Thyroid gland (tissue), 4 donors: ENCODE data around the gene IFIT3.

Experiments used
- POLR2A ChIP-seq, 2 donors: fragments of 450-650 bp; IDR thresholded peaks; one replicate each; pipeline ENCODE4 v1.6.1; 2017; ENCODE audit warnings: antibody characterized with exemption in 2 of 2, mild to moderate bottlenecking in 2 of 2, moderate library complexity in 1 of 2
- TF ChIP-seq, protein P1 (sequence below), 6 experiments: fragments of 200-600 bp in 3 of 6; fragments of 450-650 bp in 3 of 6; sonication (generic) in 3 of 6; IDR thresholded peaks; one replicate each; pipeline ENCODE4 v1.5.1; 2016 to 2019; ENCODE audit warnings: antibody characterized with exemption in 6 of 6, mild to moderate bottlenecking in 2 of 6, inconsistent platforms in 1 of 6, moderate library complexity in 1 of 6

DNA sequence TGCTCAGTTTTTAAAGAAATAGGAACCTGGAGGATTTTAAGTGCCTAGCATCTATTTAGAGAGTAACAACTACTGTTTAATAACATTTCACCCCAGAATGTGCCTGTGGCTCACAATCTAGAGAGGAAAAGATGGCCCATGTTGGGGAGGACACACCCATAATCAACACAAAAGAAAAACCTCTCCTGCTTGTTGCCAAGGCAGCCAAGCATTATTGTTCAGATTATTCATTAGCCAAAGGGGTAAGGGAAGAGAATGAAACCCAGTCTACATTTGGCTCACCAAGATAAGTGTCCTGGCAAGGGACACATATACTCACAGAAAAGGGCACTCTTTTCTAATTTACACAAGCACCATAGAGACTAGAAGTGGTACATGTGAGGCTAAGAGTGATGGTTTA is 32.4 kb downstream of the IFIT3 start:
- TF ChIP-seq, protein P1, sequence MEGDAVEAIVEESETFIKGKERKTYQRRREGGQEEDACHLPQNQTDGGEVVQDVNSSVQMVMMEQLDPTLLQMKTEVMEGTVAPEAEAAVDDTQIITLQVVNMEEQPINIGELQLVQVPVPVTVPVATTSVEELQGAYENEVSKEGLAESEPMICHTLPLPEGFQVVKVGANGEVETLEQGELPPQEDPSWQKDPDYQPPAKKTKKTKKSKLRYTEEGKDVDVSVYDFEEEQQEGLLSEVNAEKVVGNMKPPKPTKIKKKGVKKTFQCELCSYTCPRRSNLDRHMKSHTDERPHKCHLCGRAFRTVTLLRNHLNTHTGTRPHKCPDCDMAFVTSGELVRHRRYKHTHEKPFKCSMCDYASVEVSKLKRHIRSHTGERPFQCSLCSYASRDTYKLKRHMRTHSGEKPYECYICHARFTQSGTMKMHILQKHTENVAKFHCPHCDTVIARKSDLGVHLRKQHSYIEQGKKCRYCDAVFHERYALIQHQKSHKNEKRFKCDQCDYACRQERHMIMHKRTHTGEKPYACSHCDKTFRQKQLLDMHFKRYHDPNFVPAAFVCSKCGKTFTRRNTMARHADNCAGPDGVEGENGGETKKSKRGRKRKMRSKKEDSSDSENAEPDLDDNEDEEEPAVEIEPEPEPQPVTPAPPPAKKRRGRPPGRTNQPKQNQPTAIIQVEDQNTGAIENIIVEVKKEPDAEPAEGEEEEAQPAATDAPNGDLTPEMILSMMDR (IDR thresholded peaks at IDR 0.05): no peak
- no peak for TF ChIP-seq POLR2A (IDR thresholded peaks at IDR 0.05)
